A549 (cell line): ENCODE results near the gene EIF3B. TPM values are rescaled to one million over a fixed set of nuclear protein-coding genes. Genes with fewer than 3 reads are reported as not detected.

Source experiments
- ATAC-seq, 2 experiments: fragments of 200-7000 bp in 1 of 2; fragments of >200 bp in 1 of 2; cut with Nextera tagmentation in 1 of 2; cut with Tn5 transposase in 1 of 2; 3 replicates each; pipeline versions ENCODE4 v1.8.0 to v1.9.1; 2018 to 2020; ENCODE audit warnings: mild to moderate bottlenecking in 1 of 2, moderate library complexity in 1 of 2
- CTCF ChIA-PET: fragments of 300-600 bp; sonication (Branson Sonifier 250); formaldehyde crosslinking; extraction: SDS; loops from one replicate; lab custom pipeline; 2021; ENCODE audit warnings: antibody characterized with exemption, inconsistent platforms; lab: Yijun Ruan, JAX
- POLR2A ChIA-PET: fragments of 350-600 bp; formaldehyde crosslinking; extraction: SDS; loops from one replicate; lab custom pipeline; 2021; ENCODE audit warnings: antibody characterized with exemption, inconsistent platforms; lab: Yijun Ruan, JAX
- DNase-seq, 2 experiments: peaks; one replicate each; pipeline versions ENCODE4 v3.0.0 to v3.0.0-alpha.2; 2011 to 2016; ENCODE audit warnings: low read depth in 1 of 2, low spot score in 1 of 2
- FAIRE-seq: peaks from 2 replicates; lab custom pipeline; 2011; peaks lifted over from hg19 to GRCh38; lab: Jason Lieb, UNC
- H3K27ac ChIP-seq, 2 experiments: fragments of >200 bp; sonication (Bioruptor Twin); formaldehyde crosslinking; 3 replicates each; pipeline ENCODE4 v1.5.1; 2016 to 2017
- H3K4me1 ChIP-seq: fragments of >200 bp; sonication (Bioruptor Twin); formaldehyde crosslinking; 3 replicates; pipeline ENCODE4 v1.6.1; 2016
- H3K4me2 ChIP-seq: fragments of >200 bp; sonication (Bioruptor Twin); formaldehyde crosslinking; 3 replicates; pipeline ENCODE4 v1.6.1; 2016
- H3K4me3 ChIP-seq: fragments of >200 bp; sonication (Bioruptor Twin); formaldehyde crosslinking; 3 replicates; pipeline ENCODE4 v1.5.1; 2016
- H3K9me3 ChIP-seq: fragments of >200 bp; sonication (Bioruptor Twin); formaldehyde crosslinking; 3 replicates; pipeline ENCODE4 v1.6.1; 2016
- CBX8 ChIP-seq: fragments of 200-600 bp; sonication (generic); IDR thresholded peaks from 2 replicates; pipeline ENCODE4 v1.6.1; 2016
- CHD2 ChIP-seq: fragments of 150-350 bp; IDR thresholded peaks from 2 replicates; pipeline ENCODE4 v1.6.1; 2014; ENCODE audit warnings: low read length; ENCODE audit not compliant: partially characterized antibody
- EHMT2 ChIP-seq: fragments of 200-600 bp; sonication (generic); IDR thresholded peaks from 2 replicates; pipeline ENCODE4 v1.6.1; 2016; ENCODE audit warnings: antibody characterized with exemption, low read depth, mild to moderate bottlenecking, moderate library complexity
- ESRRA ChIP-seq: fragments of 150-350 bp; IDR thresholded peaks from 2 replicates; pipeline ENCODE4 v1.6.1; 2014; ENCODE audit warnings: mild to moderate bottlenecking, low read length, borderline replicate concordance
- HEYL ChIP-seq: fragments of 250-450 bp; sonication (Bioruptor Pico); IDR thresholded peaks from 2 replicates; pipeline ENCODE4 v1.8.0; 2021; ENCODE audit warnings: mild to moderate bottlenecking, moderate library complexity
- HOXB13 ChIP-seq: fragments of 250-450 bp; sonication (Bioruptor Pico); IDR thresholded peaks from 2 replicates; pipeline ENCODE4 v1.5.0; 2020; ENCODE audit warnings: low read depth, mild to moderate bottlenecking, moderate library complexity
- JUN ChIP-seq, 2 experiments: fragments of >200 bp; sonication (Bioruptor Twin); formaldehyde crosslinking; IDR thresholded peaks; 2 replicates in 1 of 2; 3 replicates in 1 of 2; pipeline ENCODE4 v1.6.1; 2016 to 2017
- KDM5A ChIP-seq: fragments of 200-600 bp; sonication (generic); IDR thresholded peaks from 2 replicates; pipeline ENCODE4 v1.6.1; 2016; ENCODE audit warnings: antibody characterized with exemption, mild to moderate bottlenecking
- NFE2L2 ChIP-seq: fragments of 150-350 bp; conservative IDR thresholded peaks from 2 replicates; pipeline ENCODE4 v1.6.1; 2014; ENCODE audit warnings: low read length
- RNF2 ChIP-seq: fragments of 200-600 bp; sonication (generic); IDR thresholded peaks from 2 replicates; pipeline ENCODE4 v1.6.1; 2016; ENCODE audit warnings: low read depth, mild to moderate bottlenecking, antibody characterized with exemption, moderate library complexity, borderline replicate concordance
- TP53 ChIP-seq: fragments of 250-450 bp; sonication (Bioruptor Pico); IDR thresholded peaks from 2 replicates; pipeline ENCODE4 v1.5.0; 2021; ENCODE audit warnings: mild to moderate bottlenecking, moderate library complexity
- ZSCAN20 ChIP-seq: fragments of 250-450 bp; sonication (Bioruptor Pico); IDR thresholded peaks from 2 replicates; pipeline ENCODE4 v1.8.0; 2022; ENCODE audit warnings: mild to moderate bottlenecking, moderate library complexity
- WGBS: methylation state at CpG from one replicate; pipeline ENCODE4 v1.1.6; 2017; ENCODE audit errors: missing lambda C conversion rate; 5-methylcytosine and 5-hydroxymethylcytosine counted together
- polyA plus RNA-seq, 4 experiments: library from polyadenylated mRNA; depleted of rRNA in 3 of 4; stranded (reverse); fragments of >200 nt; fragmentation: RNase III in 1 of 4; extraction: RNeasy Plus Mini Kit Qiagen cat#74134 plus additional on column Dnase treatment in 1 of 4; gene quantifications; 2 replicates in 3 of 4; 3 replicates in 1 of 4; pipeline ENCODE4 v1.2.3, GENCODE V29; 2011 to 2017
- small RNA-seq, 6 experiments: library from RNA; depleted of rRNA; stranded (forward); fragments of <200 nt; gene quantifications; one replicate each; pipeline ENCODE3, GENCODE V24; 2012
- TF ChIP-seq, protein P1 (sequence below): fragments of 150-350 bp; IDR thresholded peaks from 2 replicates; pipeline ENCODE4 v1.6.1; 2014; ENCODE audit warnings: low read depth, mild to moderate bottlenecking, low read length
- TF ChIP-seq, protein P2 (sequence below): IDR thresholded peaks from 2 replicates; pipeline ENCODE4 v1.6.1; 2012
- TF ChIP-seq, protein P3 (sequence below): fragments of >200 bp; sonication (Bioruptor Twin); formaldehyde crosslinking; IDR thresholded peaks from 3 replicates; pipeline ENCODE4 v1.5.1; 2016

Gene EIF3B
- polyA plus RNA-seq, 2 of the 4 experiments (the other 2 are of a cell fraction): 207 to 219 TPM

DNA sequence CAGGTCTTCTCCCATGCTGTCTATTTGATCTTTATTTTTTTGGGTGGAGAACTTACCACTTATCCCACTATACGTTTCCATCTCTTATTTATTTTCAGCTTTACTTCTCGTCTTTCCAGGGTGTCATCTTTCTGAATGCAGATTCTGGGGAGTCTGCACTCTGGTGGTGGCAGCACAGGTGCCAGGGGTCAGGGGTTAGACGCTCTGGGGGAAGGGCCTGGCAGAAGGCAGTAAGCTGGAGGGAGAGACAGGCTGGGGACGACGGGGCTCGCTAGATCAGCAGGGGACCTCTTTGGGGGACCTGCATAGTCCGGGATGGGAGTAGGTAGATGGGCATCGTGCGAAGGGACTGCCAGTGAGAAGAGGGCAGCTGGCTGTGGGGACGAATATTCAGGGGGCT is 71.1 kb downstream of the EIF3B start:
- CTCF ChIA-PET: interaction anchor here (0.6 to 1.0 kb wide), 2 partner anchors 28 to 424 kb away, joined by 3 read pairs; no protein-coding TSS in a partner anchor

More for the DNA sequence above, 71.1 kb downstream of the EIF3B start:
- H3K4me3 ChIP-seq: no peak overlapping the region
- H3K9me3 ChIP-seq: peaks cover 2% of the 10 kb centered on the region; the same call in 2 of the 3 replicates
- POLR2A ChIA-PET: no interaction called here
- FAIRE-seq: no peak
- H3K4me2 ChIP-seq: no peak overlapping the region
- DNase-seq: no peak
- H3K27ac ChIP-seq: no peak overlapping the region
- no peaks in the 10 kb centered on the region for H3K4me1 ChIP-seq
- WGBS: 85% methylated on average over 10 of the region's 10 CpGs
- TF ChIP-seq HOXB13 (no peak), CHD2 (no peak), CBX8 (no peak), ESRRA (no peak), ZSCAN20 (CRISPR knock-in tag) (no peak), KDM5A (no peak), EHMT2 (no peak), RNF2 (no peak), HEYL (CRISPR knock-in tag) (no peak), TP53 (CRISPR knock-in tag) (no peak), JUN (IDR thresholded peaks at IDR 0.05) (no peak), NFE2L2 (no peak)
- TF ChIP-seq, protein P1, sequence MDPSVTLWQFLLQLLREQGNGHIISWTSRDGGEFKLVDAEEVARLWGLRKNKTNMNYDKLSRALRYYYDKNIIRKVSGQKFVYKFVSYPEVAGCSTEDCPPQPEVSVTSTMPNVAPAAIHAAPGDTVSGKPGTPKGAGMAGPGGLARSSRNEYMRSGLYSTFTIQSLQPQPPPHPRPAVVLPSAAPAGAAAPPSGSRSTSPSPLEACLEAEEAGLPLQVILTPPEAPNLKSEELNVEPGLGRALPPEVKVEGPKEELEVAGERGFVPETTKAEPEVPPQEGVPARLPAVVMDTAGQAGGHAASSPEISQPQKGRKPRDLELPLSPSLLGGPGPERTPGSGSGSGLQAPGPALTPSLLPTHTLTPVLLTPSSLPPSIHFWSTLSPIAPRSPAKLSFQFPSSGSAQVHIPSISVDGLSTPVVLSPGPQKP: no peak
- TF ChIP-seq, protein P2, sequence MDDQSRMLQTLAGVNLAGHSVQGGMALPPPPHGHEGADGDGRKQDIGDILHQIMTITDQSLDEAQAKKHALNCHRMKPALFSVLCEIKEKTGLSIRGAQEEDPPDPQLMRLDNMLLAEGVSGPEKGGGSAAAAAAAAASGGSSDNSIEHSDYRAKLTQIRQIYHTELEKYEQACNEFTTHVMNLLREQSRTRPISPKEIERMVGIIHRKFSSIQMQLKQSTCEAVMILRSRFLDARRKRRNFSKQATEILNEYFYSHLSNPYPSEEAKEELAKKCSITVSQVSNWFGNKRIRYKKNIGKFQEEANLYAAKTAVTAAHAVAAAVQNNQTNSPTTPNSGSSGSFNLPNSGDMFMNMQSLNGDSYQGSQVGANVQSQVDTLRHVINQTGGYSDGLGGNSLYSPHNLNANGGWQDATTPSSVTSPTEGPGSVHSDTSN: no peak
- TF ChIP-seq, protein P3, sequence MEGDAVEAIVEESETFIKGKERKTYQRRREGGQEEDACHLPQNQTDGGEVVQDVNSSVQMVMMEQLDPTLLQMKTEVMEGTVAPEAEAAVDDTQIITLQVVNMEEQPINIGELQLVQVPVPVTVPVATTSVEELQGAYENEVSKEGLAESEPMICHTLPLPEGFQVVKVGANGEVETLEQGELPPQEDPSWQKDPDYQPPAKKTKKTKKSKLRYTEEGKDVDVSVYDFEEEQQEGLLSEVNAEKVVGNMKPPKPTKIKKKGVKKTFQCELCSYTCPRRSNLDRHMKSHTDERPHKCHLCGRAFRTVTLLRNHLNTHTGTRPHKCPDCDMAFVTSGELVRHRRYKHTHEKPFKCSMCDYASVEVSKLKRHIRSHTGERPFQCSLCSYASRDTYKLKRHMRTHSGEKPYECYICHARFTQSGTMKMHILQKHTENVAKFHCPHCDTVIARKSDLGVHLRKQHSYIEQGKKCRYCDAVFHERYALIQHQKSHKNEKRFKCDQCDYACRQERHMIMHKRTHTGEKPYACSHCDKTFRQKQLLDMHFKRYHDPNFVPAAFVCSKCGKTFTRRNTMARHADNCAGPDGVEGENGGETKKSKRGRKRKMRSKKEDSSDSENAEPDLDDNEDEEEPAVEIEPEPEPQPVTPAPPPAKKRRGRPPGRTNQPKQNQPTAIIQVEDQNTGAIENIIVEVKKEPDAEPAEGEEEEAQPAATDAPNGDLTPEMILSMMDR: no peak
- no peak for ATAC-seq

Small RNA genes within 50 kb of the gene (small RNA-seq; reads per million reads assigned to genes)
- gene AC004840.2: 0 to 0.69 (median 0) reads per million in 6 experiments

Other genes starting within 250 kb of the EIF3B start
- 10.4 and 16.6 TPM in 2 replicates for gene MAD1L1, start 121.9 kb upstream of the EIF3B start, polyA plus RNA-seq (2011; rRNA removed)
- gene MAD1L1, start 121.9 kb upstream of the EIF3B start, polyA plus RNA-seq (2017; fragmentation: RNase III; extraction: RNeasy Plus Mini Kit Qiagen cat#74134 plus additional on column Dnase treatment): 12.6 to 14.9 TPM (median 13.6 TPM) in 3 replicates
- 30.6 and 35.6 TPM in 2 replicates for gene MRM2, start 112.6 kb upstream of the EIF3B start, polyA plus RNA-seq (2011; rRNA removed)
- gene MRM2, start 112.6 kb upstream of the EIF3B start, polyA plus RNA-seq (2017; fragmentation: RNase III; extraction: RNeasy Plus Mini Kit Qiagen cat#74134 plus additional on column Dnase treatment): 41.3 to 47.0 TPM (median 44.0 TPM) in 3 replicates
- gene NUDT1, start 112.6 kb upstream of the EIF3B start, polyA plus RNA-seq (2011; rRNA removed): 32.9 and 38.3 TPM in 2 replicates
- 92.3 to 95.4 TPM (median 92.9 TPM) in 3 replicates for gene NUDT1, start 112.6 kb upstream of the EIF3B start, polyA plus RNA-seq (2017; fragmentation: RNase III; extraction: RNeasy Plus Mini Kit Qiagen cat#74134 plus additional on column Dnase treatment)
- gene SNX8, start 40.4 kb upstream of the EIF3B start, polyA plus RNA-seq (2011; rRNA removed): 36.3 and 36.4 TPM in 2 replicates
- 21.2 to 25.8 TPM (median 25.7 TPM) in 3 replicates for gene SNX8, start 40.4 kb upstream of the EIF3B start, polyA plus RNA-seq (2017; fragmentation: RNase III; extraction: RNeasy Plus Mini Kit Qiagen cat#74134 plus additional on column Dnase treatment)
- gene CHST12, start 48.8 kb downstream of the EIF3B start, polyA plus RNA-seq (2011; rRNA removed): 5.6 and 6.2 TPM in 2 replicates
- 9.4 to 12.0 TPM (median 11.3 TPM) in 3 replicates for gene CHST12, start 48.8 kb downstream of the EIF3B start, polyA plus RNA-seq (2017; fragmentation: RNase III; extraction: RNeasy Plus Mini Kit Qiagen cat#74134 plus additional on column Dnase treatment)
- not detected in 2 replicates for gene GRIFIN, start 121.6 kb downstream of the EIF3B start, polyA plus RNA-seq (2011; rRNA removed)
- not detected in 3 replicates for gene GRIFIN, start 121.6 kb downstream of the EIF3B start, polyA plus RNA-seq (2017; fragmentation: RNase III; extraction: RNeasy Plus Mini Kit Qiagen cat#74134 plus additional on column Dnase treatment)
- gene LFNG, start 164.9 kb downstream of the EIF3B start, polyA plus RNA-seq (2011; rRNA removed): 2.3 and 2.9 TPM in 2 replicates
- gene LFNG, start 164.9 kb downstream of the EIF3B start, polyA plus RNA-seq (2017; fragmentation: RNase III; extraction: RNeasy Plus Mini Kit Qiagen cat#74134 plus additional on column Dnase treatment): 5.8 to 7.3 TPM (median 6.3 TPM) in 3 replicates
- 11.9 and 13.3 TPM in 2 replicates for gene BRAT1, start 200.7 kb downstream of the EIF3B start, polyA plus RNA-seq (2011; rRNA removed)
- gene BRAT1, start 200.7 kb downstream of the EIF3B start, polyA plus RNA-seq (2017; fragmentation: RNase III; extraction: RNeasy Plus Mini Kit Qiagen cat#74134 plus additional on column Dnase treatment): 22.6 to 25.6 TPM (median 24.4 TPM) in 3 replicates
- gene IQCE, start 204.2 kb downstream of the EIF3B start, polyA plus RNA-seq (2011; rRNA removed): 10.1 and 10.6 TPM in 2 replicates
- 11.3 to 13.0 TPM (median 12.8 TPM) in 3 replicates for gene IQCE, start 204.2 kb downstream of the EIF3B start, polyA plus RNA-seq (2017; fragmentation: RNase III; extraction: RNeasy Plus Mini Kit Qiagen cat#74134 plus additional on column Dnase treatment)